ENCODE data around the gene MAP3K7CL. TPM values are rescaled to one million over a fixed set of nuclear protein-coding genes. Genes with fewer than 3 reads are reported as not detected.

Gene MAP3K7CL, protein sequence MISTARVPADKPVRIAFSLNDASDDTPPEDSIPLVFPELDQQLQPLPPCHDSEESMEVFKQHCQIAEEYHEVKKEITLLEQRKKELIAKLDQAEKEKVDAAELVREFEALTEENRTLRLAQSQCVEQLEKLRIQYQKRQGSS
- 1 to 10 TPM; 3.0 to 6.9 (median 3.6) TPM for polyA plus RNA-seq
- long read RNA-seq, donor 1: 0 reads
- long read RNA-seq, donor 2: 0 reads
- long read RNA-seq, donor 3: 0 reads
- long read RNA-seq, donor 4: 0 reads
- long read RNA-seq, donor 5: 0 reads
- long read RNA-seq, donor 6: 0 reads
- long read RNA-seq, donor 7, partial matches to known transcripts: 0 of 1 reads
- long read RNA-seq, donor 7, other reads (novel, unspliced or antisense): 0 of 1 reads
- long read RNA-seq, donor 8: 0 reads
- long read RNA-seq, donor 9: 0 reads
- long read RNA-seq, donor 10: 0 reads

GRCh38 chr21:29130270-29130969, at the start of gene MAP3K7CL:
Gene MAP3K7CL (plus strand): TSS chr21:29130644. CDS start chr21:29133345, 2,701 bp downstream.
- Histone ChIP-seq H3K27me3 (ENCODE audit: control insufficient read depth in 3 of 3, insufficient read depth in 3 of 3, low read length in 3 of 3) (no peaks in the 10 kb centered on the region), H3K27ac (ENCODE audit: low read depth in 1 of 3, low read length in 2 of 3) (peak within 1 kb of the TSS in 1 of 3 donors; percentile 64), H3K4me3 (ENCODE audit: low read depth in 1 of 3, low read length in 3 of 3) (no peak within 1 kb of the TSS), H3K36me3 (ENCODE audit: control insufficient read depth in 3 of 3, insufficient read depth in 2 of 3, low read depth in 1 of 3, low read length in 3 of 3) (peaks cover 0 to 2% (median 0%) of the 10 kb centered on the region in 3 donors), H3K4me1 (ENCODE audit: control insufficient read depth in 3 of 3, insufficient read depth in 2 of 3, low read depth in 1 of 3, low read length in 2 of 3) (no peaks in the 10 kb centered on the region), H3K9me3 (ENCODE audit: control insufficient read depth in 2 of 2, insufficient read depth in 1 of 2, low read depth in 1 of 2, low read length in 1 of 2) (peaks cover 0 to 3% of the 10 kb centered on the region in 2 donors)
- FAIRE-seq (no peak), DNase-seq (no peak)
- 65 to 88% (median 84%) methylated on average over 12 of the region's 12 CpGs for WGBS, 3 donors

DNA sequence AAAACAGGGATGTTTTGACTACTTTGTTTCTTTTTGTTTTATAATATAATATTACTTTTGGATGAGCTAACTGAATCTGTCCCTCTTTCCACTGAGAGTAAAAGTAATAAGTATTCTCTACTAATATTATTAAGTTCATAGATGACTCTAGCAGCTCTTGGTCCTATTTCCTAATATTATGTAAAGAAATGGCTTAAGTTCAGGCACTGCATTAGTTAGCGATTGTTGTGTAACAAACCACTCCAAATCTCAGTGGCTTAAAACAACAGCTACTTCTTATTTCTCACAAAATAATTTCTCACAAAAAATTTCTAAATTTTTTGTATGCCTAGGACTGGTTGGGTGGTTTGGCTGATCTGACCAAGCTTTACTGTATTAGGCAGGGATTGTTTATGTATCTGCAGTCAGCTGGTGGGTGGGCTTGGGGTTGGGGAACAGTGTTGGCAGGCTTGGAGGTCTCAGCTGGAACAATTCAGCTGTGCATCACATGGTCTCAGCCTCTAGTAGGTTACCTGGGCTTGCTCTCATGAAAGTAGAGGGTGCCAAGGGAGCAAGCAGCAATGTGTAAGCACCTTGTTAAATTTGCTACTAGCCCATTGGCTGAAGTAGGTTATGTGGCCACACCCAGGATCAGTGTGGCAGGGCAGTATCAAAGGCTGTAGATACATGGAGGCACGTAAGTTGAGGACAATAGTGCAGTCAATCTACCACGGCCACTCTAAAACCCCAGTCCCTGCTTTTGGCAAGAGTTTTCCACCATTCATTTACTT, 48.2 kb upstream of the MAP3K7CL start:
- Histone ChIP-seq H3K9me3 (ENCODE audit: control insufficient read depth in 2 of 2, insufficient read depth in 1 of 2, low read depth in 1 of 2, low read length in 1 of 2) (no peaks in the 10 kb centered on the region), H3K36me3 (ENCODE audit: control insufficient read depth in 3 of 3, insufficient read depth in 2 of 3, low read depth in 1 of 3, low read length in 3 of 3) (no peaks in the 10 kb centered on the region), H3K27me3 (ENCODE audit: control insufficient read depth in 3 of 3, insufficient read depth in 3 of 3, low read length in 3 of 3) (no peaks in the 10 kb centered on the region), H3K27ac (ENCODE audit: low read depth in 1 of 3, low read length in 2 of 3) (no peak overlapping the region), H3K4me1 (ENCODE audit: control insufficient read depth in 3 of 3, insufficient read depth in 2 of 3, low read depth in 1 of 3, low read length in 2 of 3) (peaks cover 0 to 3% (median 2%) of the 10 kb centered on the region in 3 donors), H3K4me3 (ENCODE audit: low read depth in 1 of 3, low read length in 3 of 3) (no peak overlapping the region)
- DNase-seq: no peak
- WGBS, 3 donors: 70 to 79% (median 70%) methylated on average over 3 of the region's 3 CpGs
- no peak for FAIRE-seq

GRCh38 chr21:29083306-29083705, 47.1 kb upstream of the MAP3K7CL start:
- no peak for FAIRE-seq
- Histone ChIP-seq H3K36me3 (ENCODE audit: control insufficient read depth in 3 of 3, insufficient read depth in 2 of 3, low read depth in 1 of 3, low read length in 3 of 3) (no peaks in the 10 kb centered on the region), H3K4me1 (ENCODE audit: control insufficient read depth in 3 of 3, insufficient read depth in 2 of 3, low read depth in 1 of 3, low read length in 2 of 3) (peaks cover 0 to 2% (median under 1%) of the 10 kb centered on the region in 3 donors), H3K27ac (ENCODE audit: low read depth in 1 of 3, low read length in 2 of 3) (no peak overlapping the region), H3K9me3 (ENCODE audit: control insufficient read depth in 2 of 2, insufficient read depth in 1 of 2, low read depth in 1 of 2, low read length in 1 of 2) (no peaks in the 10 kb centered on the region), H3K27me3 (ENCODE audit: control insufficient read depth in 3 of 3, insufficient read depth in 3 of 3, low read length in 3 of 3) (no peaks in the 10 kb centered on the region), H3K4me3 (ENCODE audit: low read depth in 1 of 3, low read length in 3 of 3) (no peak overlapping the region)
- WGBS, 3 donors: 90 to 94% (median 92%) methylated on average over 3 of the region's 3 CpGs
- no peak for DNase-seq

GRCh38 chr21:29084372-29084771, 46.1 kb upstream of the MAP3K7CL start:
- no peak for DNase-seq
- WGBS, 3 donors: 67 to 81% (median 69%) methylated on average over 2 of the region's 2 CpGs
- Histone ChIP-seq H3K4me1 (ENCODE audit: control insufficient read depth in 3 of 3, insufficient read depth in 2 of 3, low read depth in 1 of 3, low read length in 2 of 3) (no peaks in the 10 kb centered on the region), H3K27ac (ENCODE audit: low read depth in 1 of 3, low read length in 2 of 3) (no peak overlapping the region), H3K36me3 (ENCODE audit: control insufficient read depth in 3 of 3, insufficient read depth in 2 of 3, low read depth in 1 of 3, low read length in 3 of 3) (no peaks in the 10 kb centered on the region), H3K9me3 (ENCODE audit: control insufficient read depth in 2 of 2, insufficient read depth in 1 of 2, low read depth in 1 of 2, low read length in 1 of 2) (no peaks in the 10 kb centered on the region), H3K4me3 (ENCODE audit: low read depth in 1 of 3, low read length in 3 of 3) (no peak overlapping the region), H3K27me3 (ENCODE audit: control insufficient read depth in 3 of 3, insufficient read depth in 3 of 3, low read length in 3 of 3) (no peaks in the 10 kb centered on the region)
- no peak for FAIRE-seq

DNA sequence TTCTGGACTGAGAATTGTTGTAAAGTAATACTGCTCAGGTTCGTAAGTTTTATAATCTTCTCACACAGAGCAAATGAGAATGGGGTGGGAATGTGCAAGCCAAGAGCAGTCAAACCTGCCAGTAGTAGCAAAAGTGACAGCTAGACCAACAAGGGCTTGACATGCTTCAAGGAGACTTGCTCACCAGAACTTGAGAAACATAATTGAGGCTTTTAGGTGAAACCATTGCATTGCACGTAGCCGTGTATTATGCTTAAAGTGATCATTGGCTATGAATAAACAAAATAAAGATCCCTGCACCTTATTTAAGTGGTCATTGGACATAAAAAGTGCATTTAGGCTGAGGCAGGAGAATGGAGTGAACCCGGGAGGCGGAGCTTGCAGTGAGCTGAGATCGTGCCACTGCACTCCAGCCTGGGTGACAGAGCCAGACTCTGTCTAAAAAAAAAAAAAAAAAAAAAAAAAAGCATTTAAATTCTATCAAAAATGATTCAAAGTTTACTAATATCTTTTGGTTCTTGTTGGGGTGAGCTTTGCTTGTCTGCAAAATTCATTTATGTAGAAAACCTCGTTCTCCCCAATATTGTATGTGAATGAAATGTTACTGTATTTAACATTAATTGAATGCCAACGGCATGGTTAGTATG, 45.2 kb upstream of the MAP3K7CL start:
- 88 to 91% (median 91%) methylated on average over 8 of the region's 8 CpGs for WGBS, 3 donors
- H3K4me1 ChIP-seq (ENCODE audit: control insufficient read depth in 3 of 3, insufficient read depth in 2 of 3, low read depth in 1 of 3, low read length in 2 of 3): no peaks in the 10 kb centered on the region
- no peak for FAIRE-seq
- no peaks in the 10 kb centered on the region for H3K36me3 ChIP-seq (ENCODE audit: control insufficient read depth in 3 of 3, insufficient read depth in 2 of 3, low read depth in 1 of 3, low read length in 3 of 3)
- H3K4me3 ChIP-seq (ENCODE audit: low read depth in 1 of 3, low read length in 3 of 3): no peak overlapping the region
- no peaks in the 10 kb centered on the region for H3K27me3 ChIP-seq (ENCODE audit: control insufficient read depth in 3 of 3, insufficient read depth in 3 of 3, low read length in 3 of 3)
- no peak for DNase-seq
- no peak overlapping the region for H3K27ac ChIP-seq (ENCODE audit: low read depth in 1 of 3, low read length in 2 of 3)
- no peaks in the 10 kb centered on the region for H3K9me3 ChIP-seq (ENCODE audit: control insufficient read depth in 2 of 2, insufficient read depth in 1 of 2, low read depth in 1 of 2, low read length in 1 of 2)

- Histone ChIP-seq H3K4me3 (ENCODE audit: low read depth in 1 of 3, low read length in 3 of 3) (no peak overlapping the region), H3K4me1 (ENCODE audit: control insufficient read depth in 3 of 3, insufficient read depth in 2 of 3, low read depth in 1 of 3, low read length in 2 of 3) (peaks cover 0 to 10% (median 5%) of the 10 kb centered on the region in 3 donors), H3K36me3 (ENCODE audit: control insufficient read depth in 3 of 3, insufficient read depth in 2 of 3, low read depth in 1 of 3, low read length in 3 of 3) (peaks cover 0 to 7% (median 0%) of the 10 kb centered on the region in 3 donors), H3K9me3 (ENCODE audit: control insufficient read depth in 2 of 2, insufficient read depth in 1 of 2, low read depth in 1 of 2, low read length in 1 of 2) (no peaks in the 10 kb centered on the region), H3K27me3 (ENCODE audit: control insufficient read depth in 3 of 3, insufficient read depth in 3 of 3, low read length in 3 of 3) (no peaks in the 10 kb centered on the region), H3K27ac (ENCODE audit: low read depth in 1 of 3, low read length in 2 of 3) (no peak overlapping the region)
- 47 to 72% (median 63%) methylated on average over 1 of the region's 1 CpG for WGBS, 3 donors
- DNase-seq (no peak), FAIRE-seq (no peak)
Observed at GRCh38 chr21:29091033-29091432, 39.4 kb upstream of the MAP3K7CL start.

DNA sequence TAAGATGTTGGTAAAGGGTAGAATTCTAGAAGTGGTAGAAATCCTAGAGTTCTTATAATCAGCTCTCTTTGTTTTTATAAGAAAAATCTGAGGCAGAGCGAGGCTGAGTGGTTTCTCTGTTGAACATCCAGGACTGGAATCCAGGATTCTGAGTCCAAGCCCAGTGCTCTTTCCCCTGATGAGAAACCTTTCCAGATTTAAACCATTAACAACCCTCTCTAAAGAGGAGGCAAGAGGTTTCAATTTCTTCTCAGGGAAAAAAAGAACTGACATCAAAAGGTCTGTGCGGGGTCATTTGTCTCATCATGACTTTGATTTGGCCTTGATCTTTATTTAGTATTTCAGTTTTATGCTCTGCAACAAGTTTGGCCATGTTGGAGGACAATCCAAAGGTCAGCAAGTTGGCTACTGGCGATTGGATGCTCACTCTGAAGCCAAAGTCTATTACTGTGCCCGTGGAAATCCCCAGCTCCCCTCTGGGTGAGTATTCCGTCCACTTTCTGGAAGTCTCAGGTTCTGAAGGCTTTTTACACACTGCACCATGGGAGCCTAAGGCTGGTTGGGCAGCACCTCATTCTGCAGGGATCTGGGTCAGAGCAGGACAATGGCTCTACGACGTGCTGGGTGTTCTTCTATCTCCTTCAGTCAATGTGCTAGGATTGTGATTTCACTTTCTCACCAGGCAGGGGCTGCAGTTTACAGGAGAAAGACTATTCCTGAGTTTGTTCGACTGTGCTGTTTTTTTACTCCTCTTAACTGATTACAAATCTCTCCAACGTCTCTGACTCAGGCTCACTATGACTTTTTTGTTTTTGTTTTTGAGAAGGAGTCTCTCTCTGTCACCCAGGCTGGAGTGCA, 38.1 kb upstream of the MAP3K7CL start:
- H3K27me3 ChIP-seq (ENCODE audit: control insufficient read depth in 3 of 3, insufficient read depth in 3 of 3, low read length in 3 of 3): no peaks in the 10 kb centered on the region
- DNase-seq (peak in 1 of 2 donors; percentile 46), FAIRE-seq (no peak)
- peaks cover 3 to 20% (median 5%) of the 10 kb centered on the region in 3 donors for H3K4me1 ChIP-seq (ENCODE audit: control insufficient read depth in 3 of 3, insufficient read depth in 2 of 3, low read depth in 1 of 3, low read length in 2 of 3)
- no peaks in the 10 kb centered on the region for H3K9me3 ChIP-seq (ENCODE audit: control insufficient read depth in 2 of 2, insufficient read depth in 1 of 2, low read depth in 1 of 2, low read length in 1 of 2)
- peaks cover 0 to 7% (median 0%) of the 10 kb centered on the region in 3 donors for H3K36me3 ChIP-seq (ENCODE audit: control insufficient read depth in 3 of 3, insufficient read depth in 2 of 3, low read depth in 1 of 3, low read length in 3 of 3)
- 48 to 56% (median 52%) methylated on average over 9 of the region's 9 CpGs for WGBS, 3 donors
- no peak overlapping the region for H3K4me3 ChIP-seq (ENCODE audit: low read depth in 1 of 3, low read length in 3 of 3)
- H3K27ac ChIP-seq (ENCODE audit: low read depth in 1 of 3, low read length in 2 of 3): peak overlapping the region in 1 of 3 donors; percentile 21
